GM18520 (cell line): ENCODE data around the gene CNTNAP5.
"Not testable (repeated sequence)": the region's sequence is repeated elsewhere in the genome, so short reads cannot be mapped to it uniquely, and the experiment has no call there.

Source experiments
- ATAC-seq: cut with Tn5 transposase; IDR thresholded peaks from one replicate; pipeline ENCODE4 v1.9.1; 2021; ENCODE audit not compliant: unreplicated experiment

Gene CNTNAP5

GRCh38 chr2:124317628-124318027 is 292.5 kb downstream of the CNTNAP5 start:
- no peak for ATAC-seq

DNA sequence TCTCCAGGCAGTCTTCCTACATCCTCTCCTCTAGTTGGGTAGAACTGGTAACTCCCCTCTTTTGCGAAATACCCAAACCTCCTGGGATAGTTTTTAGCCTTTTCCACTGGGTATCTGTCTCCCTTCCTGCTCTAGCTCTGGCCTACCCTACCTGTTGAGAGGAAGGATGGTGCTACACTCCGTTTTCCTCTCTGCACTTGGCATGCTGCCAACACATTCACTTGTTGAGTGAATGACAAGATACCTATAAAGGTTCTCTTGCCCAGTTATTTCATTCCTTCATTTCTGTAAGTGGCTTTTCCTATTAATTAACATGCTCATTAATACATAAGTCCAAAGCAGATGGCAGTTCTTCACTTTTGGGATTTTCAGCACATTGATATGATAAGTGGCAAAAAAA is 293.8 kb downstream of the CNTNAP5 start:
- no peak for ATAC-seq

GRCh38 chr2:124319577-124319976 is 294.5 kb downstream of the CNTNAP5 start:
- no peak for ATAC-seq

GRCh38 chr2:124320051-124320688 is 295.1 kb downstream of the CNTNAP5 start:
- ATAC-seq: no peak

DNA sequence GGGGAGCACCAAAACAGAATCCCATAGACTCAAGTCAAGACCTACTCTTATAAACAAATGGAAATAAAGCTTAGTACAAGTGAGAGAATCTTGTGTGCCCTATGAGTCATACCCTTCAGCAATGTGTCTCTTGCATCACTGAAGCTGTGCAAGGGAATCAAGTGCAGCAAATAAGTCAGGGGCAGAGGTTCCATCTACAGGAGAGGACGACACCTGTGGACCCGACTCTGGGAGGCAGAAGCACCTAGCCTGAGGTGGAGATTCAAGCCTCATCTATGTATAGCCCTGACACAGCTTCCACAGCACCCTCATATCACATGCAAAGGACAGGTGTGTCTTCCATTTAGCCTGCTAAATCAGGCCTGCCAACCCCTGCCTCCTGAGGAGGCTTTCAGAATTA is 298.2 kb downstream of the CNTNAP5 start:
- ATAC-seq: no peak

DNA sequence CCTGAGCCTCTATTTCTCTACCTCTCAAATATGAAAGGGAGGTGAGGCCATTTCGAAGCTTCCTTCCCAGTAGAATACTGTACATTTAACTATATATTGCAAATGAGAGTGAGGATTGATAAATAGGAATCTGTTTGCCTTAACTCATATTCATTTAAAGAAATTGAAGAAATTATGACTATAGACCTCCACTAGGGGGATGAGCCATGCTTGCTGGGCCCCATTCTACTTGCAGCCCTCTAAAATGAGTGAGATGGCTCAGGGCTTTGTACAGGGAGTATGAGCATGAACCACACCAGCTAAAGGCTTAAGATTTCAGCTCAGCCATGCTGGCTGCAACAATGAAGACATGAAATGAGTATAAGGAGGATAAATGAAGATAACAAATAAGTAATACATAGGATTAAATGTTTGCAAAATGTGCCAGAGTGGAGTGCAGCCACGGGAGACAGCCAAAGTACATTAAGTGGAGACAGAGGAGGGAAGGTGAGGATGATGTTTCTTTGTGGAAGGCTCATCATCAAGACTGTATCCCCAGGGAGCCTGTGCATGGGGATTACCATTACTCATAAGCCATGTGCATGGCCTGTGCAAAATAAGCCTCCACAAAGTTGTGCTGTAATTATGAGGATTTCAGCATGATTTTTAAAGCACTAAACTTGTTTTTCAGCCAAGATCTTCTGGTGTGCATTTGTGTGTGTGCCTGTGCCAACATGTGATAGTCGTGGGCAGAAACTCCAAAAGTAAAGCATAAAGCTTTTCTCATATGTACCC is 300.8 kb downstream of the CNTNAP5 start:
- ATAC-seq: no peak

DNA sequence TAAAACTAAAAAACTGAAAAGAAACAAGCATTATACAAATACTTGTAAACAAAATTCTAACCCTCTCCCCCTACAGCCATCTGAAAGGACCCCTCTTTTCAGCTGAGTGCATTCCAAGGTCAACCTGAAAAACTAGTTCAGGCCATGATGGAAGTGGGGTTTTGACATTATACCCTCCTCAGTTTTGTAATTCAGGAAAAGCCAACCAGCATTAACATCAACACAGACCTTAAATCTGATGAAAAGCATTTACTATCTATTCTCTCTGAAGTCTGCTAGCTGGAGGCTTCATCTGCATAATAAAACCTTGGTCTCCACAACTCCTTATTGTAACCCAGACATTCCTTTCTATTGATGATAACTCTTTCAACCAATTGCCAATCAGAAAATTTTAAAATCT is 302.2 kb downstream of the CNTNAP5 start:
- ATAC-seq: no peak

DNA sequence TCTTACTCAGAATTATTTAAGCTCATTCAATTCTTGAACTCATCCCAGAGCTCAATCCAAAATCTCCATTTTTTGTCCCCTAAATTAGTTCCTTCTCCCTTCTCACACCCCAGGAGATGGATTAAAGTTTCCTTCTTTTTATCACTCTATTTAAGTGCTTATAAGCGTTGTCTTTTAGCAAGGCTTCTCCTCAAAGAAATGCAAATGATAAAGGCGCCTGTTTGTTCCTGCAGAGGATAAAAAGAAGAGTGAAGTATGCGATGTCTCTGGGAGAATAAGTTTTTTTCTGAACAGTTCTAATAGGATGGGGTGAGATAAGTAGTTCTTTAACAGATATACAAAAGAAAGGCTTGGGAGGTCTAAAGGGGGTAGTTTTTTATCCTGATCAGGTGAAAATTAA is 303.3 kb downstream of the CNTNAP5 start:
- ATAC-seq: no peak

DNA sequence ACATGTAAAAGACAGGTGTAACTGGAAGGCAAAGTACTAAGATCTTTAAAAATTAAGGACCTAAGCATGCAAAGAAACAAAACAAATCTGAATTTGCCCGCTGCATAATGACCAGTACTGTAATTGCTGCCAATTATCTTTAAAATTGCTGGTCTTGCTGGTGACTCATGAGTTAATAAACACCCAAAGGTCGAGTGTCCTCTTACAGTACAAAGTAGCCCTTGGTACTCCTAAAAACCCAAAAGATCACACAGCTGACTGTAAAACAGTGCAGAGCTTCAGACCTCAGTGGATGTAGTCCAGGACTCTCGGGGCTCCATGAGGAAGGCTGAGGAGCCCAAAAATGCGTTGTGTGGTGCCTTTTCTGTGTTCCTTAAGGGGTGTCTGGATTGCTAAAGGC is 308.7 kb downstream of the CNTNAP5 start:
- no peak for ATAC-seq

DNA sequence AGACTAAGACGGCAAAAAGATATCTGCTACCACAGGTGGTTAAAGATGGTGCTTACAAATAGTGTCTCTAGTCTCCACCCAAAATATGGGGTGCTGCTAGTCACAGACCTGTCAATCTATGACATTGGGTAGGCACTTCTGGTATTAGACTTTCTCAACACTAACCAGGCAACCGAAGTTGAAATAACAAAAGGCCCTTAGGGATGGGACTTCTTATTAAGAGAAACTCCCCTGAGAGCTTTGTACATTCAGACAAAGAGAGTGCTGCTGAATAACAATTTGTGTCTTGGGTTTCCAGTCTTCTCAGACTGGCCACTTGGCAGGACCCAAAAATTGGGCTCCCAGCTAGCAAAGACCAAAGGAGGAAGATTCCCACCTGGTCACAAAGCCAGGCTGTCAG is 310.0 kb downstream of the CNTNAP5 start:
- ATAC-seq: no peak

GRCh38 chr2:124339709-124340108 is 314.6 kb downstream of the CNTNAP5 start:
- ATAC-seq: no peak

GRCh38 chr2:124343827-124344498 is 318.9 kb downstream of the CNTNAP5 start:
- no peak for ATAC-seq

- ATAC-seq: no peak
Observed at GRCh38 chr2:124347209-124347608, 322.1 kb downstream of the CNTNAP5 start.

- ATAC-seq: no peak
Observed at GRCh38 chr2:124353656-124354055, 328.6 kb downstream of the CNTNAP5 start.

DNA sequence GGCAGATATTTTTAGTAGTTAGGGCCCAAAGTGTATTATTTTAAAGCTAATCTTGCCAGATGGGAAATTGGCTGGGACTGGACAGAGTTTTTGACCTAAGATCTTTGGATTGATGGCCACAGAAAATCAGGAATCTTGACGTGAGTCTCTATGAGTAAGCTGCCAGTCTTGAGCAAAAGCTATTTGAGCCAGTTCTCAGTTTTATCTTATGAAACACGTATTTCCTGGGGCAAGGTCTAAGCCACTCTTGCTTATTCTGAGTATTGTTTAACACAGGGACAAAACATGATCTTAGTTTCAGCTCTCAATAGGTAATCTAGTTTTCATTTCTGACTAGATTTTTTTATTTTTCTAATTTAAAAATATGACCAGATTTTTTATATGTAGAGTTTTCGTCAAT is 329.4 kb downstream of the CNTNAP5 start:
- ATAC-seq: no peak

DNA sequence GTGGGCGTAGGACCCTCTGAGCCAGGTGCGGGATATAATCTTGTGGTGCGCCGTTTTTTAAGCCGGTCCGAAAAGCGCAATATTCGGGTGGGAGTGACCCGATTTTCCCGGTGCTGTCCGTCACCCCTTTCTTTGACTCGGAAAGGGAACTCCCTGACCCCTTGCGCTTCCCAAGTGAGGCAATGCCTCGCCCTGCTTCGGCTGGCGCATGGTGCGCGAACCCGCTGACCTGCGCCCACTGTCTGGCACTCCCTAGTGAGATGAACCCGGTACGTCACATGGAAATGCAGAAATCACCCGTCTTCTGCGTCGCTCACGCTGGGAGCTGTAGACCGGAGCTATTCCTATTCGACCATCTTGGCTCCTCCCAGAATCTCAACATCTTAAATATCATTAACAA is 336.9 kb downstream of the CNTNAP5 start:
- ATAC-seq: not testable (repeated sequence)

GRCh38 chr2:124369181-124369580 is 344.1 kb downstream of the CNTNAP5 start:
- ATAC-seq: no peak

GRCh38 chr2:124380221-124380749 is 355.2 kb downstream of the CNTNAP5 start:
- ATAC-seq: no peak

DNA sequence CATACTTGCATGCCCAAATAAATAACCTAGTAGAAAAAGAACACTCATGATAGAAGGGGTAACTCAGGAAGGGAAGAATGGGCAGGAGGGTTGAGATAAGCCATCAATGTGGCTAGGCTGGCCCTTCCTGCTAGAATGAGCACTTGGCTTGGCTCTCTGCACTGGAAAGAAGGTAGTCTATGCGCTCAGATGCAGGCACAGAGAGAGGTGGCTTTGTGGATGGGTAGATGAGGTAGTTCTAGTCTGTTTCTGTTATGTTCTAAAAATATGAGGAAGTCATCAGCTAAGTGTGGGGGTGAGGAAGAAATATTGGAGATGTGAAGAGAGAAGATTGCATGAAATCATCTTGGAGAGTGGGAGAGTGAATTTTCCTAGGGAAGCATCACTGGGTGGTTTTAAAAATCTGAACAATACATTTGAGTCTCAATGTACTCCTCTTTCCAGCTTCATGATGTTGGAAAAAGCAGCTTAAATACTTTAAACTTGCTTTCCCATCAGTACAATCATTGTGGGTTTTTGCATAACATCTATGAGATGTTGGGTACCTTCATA is 357.1 kb downstream of the CNTNAP5 start:
- ATAC-seq: no peak

DNA sequence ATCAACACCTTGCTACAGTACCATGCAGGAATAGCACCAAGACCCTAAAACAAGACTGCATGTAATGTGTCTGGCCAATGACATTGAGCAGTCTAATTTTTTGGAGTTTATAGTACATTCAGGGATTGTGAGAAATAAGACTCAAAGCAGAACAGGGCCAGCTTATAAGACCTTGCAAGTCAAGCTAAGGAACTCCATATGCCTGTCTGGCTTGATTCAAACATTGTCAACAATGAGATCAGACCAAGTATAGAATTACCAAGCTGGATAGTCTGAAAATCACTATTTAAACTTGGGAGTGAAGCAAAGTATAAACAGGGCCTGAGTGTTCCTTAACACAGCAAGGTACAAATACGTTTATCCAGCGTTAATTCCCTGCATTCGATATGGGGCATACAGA is 370.9 kb downstream of the CNTNAP5 start:
- no peak for ATAC-seq

DNA sequence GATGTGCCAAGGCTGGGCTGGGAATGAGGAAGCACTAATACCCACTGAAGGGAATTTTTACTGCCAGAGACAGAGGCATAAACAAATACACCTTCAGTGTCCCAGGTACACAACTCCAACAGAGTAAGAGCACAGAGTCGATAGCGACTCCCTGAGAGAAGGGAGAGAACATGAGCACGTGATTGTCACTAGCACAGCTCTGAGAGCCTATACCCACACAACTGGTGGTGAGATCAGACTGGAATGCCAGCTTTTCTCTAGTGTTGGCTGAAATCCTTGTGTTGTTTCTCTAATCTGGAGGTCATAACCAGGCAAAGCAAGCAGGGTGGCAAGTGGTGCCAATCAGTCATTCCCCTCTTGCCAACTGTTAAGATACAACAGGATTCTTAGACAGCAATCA is 377.2 kb downstream of the CNTNAP5 start:
- no peak for ATAC-seq
